NCI-H2081 (cell line): ENCODE results near the gene SPDYE17.
"Not testable (repeated sequence)": the region's sequence is repeated elsewhere in the genome, so short reads cannot be mapped to it uniquely, and the experiment has no call there.

Experiments
- DNase-seq, 2 experiments: peaks; one replicate each; lab custom pipeline; 2025; lab: John Stamatoyannopoulos, UW

Gene SPDYE17

DNA sequence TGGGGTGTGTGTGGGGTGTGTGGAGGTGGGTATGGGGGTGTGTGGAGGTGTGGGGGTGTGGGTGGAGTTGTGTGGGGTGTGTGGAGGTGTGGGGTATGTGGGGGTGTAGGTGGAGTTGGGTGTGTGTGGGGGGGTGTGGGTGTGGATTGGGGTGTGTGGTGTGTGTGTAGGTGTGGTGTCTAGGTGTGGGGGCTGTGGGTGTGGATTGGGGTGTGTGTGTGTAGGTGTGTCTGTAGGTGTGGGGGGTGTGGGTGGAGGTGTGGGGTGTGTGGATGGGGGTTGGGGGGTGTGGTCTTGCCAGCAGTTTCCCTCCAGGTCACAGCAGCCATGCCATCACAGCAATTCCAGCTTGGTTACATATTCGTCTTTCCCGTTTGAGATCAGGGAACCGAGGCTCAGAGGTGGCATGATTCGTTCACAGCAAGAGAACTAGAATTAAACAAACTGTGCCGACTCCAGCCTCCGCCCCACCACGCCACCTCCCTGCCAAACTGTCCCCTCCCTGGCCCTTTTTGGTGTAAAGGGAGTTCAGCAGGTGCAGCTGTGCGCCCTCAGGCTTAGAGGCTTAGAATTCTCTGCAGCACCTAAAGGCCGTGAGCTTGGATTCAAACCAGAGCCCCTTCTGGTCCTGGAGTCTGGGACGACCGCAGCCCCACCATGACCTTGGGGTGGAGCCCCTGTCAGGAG lies 33.3 kb downstream of the SPDYE17 start:
- peak in 1 of 2 experiments; percentile 33 for DNase-seq

DNA sequence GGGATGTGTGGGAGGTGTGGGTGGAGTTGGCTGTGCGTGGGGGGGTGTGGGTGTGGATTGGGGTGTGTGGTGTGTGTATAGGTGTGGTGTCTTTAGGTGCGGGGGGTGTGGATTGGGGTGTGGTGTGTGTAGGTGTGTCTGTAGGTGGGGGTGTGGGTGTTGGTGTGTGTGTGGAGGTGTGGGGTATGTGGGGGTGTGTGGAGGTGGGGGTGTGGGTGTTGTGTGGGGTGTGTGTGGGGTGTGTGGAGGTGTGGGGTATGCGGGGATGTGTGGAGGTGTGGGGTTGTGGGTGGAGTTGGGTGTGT lies 33.9 kb downstream of the SPDYE17 start:
- DNase-seq, result no peak

DNA sequence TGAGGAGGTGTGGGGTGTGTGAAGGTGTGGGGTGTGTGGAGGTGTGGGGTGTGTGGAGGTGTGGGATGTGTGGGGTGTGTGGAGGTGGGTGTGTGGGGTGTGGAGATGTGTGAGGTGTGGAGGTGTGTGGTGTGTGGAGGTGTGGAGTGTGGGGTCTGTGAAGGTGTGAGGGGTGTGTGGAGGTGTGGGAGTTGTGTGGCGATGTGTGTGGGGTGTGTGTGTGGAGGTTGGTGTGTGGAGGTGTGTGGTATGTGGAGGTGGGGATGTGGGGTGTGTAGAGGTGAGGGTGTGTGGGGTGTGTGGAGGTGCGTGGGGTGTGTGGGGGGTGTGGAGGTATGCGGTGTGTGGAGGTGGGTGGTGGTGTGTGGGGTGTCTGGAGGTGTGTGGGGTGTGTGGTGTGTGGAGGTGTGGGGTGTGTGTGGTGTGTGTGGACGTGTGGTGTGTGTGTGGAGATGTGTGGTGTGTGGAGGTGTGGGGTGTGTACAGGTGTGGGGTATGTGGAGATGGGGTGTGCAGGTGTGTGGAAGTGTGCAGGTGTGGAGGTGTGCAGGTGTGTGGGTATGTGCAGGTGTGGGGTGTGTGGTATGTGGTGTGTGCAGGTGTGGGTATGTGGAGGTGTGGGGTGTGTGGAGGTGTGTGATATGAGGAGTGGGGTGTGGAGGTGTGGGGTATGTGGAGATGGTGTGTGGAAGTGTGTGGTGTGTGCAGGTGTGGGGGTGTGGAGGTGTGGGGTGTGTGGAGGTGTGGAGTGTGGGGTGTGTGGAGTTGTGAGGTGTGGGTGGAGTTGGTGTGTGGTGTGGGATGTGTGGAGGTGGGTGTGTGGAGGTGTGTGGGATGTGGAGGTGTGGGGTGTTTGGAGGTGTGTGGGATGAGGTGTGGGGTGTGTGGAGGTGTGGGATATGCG lies 34.5 kb downstream of the SPDYE17 start:
- no peak for DNase-seq

DNA sequence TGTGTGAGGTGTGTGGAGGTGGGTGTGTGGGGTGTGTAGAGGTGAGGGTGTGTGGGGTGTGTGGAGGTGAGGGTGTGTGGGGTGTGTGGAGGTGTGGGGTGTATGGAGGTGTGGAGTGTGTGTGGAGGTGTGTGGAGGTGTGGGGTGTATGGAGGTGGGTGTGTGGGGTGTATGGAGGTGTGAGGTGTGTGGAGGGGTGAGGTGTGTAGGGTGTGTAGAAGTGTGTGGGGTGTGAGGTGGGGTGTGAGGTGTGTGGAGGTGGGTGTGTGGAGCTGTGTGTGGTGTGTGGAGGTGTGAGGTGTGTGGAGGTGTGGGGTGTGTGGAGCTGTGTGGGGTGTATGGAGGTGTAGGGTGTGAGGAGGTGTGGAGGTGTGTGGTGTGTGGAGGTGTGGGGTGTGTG lies 35.2 kb downstream of the SPDYE17 start:
- not testable (repeated sequence) for DNase-seq

DNA sequence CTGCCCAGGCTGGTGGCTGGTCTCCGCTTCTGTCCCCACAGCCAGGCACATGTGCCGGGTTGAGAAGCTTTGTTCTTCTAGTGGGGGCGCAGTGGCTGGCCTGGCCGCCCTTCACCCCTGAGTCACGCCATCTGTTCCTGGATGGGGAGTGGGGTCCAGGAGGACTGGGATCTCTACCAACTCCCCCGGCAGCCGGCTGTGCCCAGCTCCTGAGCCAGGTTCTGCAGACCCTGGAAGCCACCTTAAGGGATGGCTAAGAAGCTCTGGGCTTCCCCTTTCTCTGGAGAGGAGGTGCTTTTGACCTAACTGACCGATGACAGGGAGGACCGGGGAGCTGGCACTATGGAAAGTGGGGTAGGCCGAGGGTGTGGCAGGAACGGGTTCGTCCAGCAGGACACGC lies 37.9 kb downstream of the SPDYE17 start:
- DNase-seq, result not testable (repeated sequence)

DNA sequence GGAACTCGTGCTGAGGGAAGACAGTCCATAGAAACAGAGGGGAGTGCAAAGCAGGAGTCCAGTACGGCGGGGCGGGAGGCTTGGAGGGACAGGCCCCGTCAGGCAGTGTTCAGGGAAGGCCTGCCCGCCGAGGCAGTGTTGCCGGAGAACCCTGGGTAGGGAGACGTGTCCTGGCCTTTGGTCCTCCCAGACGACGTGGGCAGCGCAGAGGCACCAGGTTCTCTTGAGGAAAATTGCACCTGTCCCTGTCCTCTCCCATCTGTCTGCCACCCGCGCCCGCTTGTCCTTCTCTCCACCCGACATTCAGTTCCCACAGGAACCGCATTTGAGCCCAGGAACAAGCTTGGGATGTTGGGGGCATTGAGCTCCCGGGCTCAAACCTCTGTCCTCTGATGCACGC lies 38.3 kb downstream of the SPDYE17 start:
- DNase-seq, result not testable (repeated sequence)

DNA sequence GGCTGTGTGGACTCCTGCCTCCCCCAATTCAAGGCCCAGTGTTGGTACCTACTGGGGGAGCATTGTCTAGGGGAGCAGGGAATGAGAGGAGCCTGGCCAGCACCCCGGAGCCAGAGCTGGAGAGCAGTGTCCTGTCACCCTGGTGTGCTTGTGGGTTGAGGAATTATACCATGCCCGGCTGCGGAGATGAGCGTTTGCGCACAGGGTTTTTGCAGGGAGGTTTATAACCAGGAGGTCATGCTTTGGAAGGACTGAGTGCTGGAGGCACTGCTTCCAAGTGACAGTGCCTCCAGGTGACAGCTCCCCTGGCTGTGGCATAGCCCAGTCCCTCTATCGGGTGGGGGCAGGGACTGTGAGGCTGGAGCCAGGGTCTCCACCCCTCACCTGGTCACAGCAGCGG lies 39.3 kb downstream of the SPDYE17 start:
- DNase-seq, result not testable (repeated sequence)

DNA sequence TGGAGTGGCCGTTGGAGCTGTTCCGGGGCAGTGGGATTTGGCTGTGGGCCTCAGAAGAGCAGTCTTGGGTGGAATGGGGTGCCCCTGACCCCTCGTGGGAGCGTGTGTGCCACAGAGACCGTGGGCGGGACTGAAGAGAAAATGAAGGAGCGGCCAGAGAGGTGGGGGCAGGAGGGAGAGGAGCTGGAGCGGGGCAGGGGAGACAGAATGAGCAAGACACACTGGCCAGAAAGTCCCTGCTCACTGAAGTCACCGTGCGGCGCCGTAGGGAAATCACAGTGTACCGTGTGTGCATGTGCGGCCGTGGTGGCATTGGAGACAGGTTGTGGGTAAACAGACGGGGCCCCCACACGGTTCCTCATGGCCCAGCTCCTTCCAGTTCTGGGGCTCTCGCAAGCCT lies 40.0 kb downstream of the SPDYE17 start:
- not testable (repeated sequence) for DNase-seq

DNA sequence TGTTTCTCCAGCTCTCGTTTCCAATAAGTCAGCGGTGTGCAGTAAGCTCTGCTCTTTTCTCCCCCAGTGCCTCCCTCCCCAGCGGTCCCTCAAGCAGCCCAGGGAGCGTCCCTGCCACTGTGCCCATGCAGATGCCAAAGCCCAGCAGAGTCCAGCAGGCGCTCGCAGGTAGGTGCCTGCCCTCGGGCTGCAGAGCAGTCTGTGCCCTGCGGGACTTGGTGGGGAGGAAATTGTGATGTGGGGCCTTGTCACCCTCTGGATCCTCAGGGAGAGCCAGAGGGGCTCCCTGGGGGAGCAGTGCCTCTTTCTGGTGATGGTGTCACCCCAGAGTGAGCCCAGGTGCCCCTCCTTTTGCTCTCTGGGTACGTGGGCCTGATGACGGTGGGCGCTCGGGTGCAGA lies 42.0 kb downstream of the SPDYE17 start:
- not testable (repeated sequence) for DNase-seq

DNA sequence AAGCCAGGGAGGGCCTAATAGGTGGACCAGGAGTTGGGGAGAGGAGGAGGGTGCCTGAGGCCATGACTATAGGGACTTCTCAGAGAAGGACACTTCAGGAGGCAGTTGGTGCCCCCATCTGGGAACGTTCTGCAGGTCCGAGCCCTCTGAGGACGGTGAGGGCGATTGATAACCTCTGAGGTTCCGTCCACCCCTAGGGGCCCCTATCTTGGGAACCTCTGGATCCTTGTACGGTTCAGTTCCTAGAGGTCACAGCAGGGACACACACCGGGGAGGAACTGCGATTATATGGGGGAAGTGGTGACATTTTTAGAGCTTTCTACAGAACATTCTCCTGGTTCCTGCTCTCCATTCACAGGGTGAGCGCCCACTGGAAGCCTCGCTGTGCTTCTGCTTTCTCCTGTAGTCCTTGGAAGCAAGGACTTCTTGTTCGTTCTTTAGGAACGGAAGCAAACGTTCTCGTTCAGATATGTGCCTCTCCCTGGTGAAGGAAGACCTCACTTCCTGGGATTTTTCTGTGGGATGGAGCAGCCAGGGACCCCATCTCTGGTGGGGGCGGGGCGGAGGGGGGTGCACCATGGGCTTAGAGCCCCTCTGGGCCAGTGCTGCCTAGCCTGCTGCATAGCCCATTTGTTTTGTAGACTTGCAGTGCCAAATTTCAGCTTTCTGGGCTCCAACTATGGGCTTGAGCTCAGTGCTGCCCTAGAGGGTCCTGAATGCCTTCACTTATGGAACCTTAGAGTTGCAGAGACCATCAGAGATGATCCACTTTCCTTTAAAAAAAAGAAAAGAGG lies 46.0 kb downstream of the SPDYE17 start:
- not testable (repeated sequence) for DNase-seq

DNA sequence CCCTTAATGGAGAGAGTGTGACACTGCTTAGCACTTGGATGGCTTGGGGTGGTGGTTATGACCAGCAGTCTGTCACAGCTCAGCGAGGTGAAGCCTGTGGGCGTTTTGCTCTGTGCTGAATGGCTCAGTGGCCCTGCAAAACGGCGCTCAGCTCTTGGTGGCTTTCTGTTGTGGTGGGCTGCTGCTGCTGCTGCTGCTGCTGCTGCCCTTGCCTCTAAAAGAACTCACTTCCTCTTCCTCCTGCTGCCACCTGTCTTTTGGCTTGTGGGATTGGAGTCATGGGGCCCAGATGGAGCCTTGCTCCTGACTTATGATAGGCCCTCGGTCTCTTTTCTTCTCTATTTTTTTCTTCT lies 47.4 kb downstream of the SPDYE17 start:
- not testable (repeated sequence) for DNase-seq

DNA sequence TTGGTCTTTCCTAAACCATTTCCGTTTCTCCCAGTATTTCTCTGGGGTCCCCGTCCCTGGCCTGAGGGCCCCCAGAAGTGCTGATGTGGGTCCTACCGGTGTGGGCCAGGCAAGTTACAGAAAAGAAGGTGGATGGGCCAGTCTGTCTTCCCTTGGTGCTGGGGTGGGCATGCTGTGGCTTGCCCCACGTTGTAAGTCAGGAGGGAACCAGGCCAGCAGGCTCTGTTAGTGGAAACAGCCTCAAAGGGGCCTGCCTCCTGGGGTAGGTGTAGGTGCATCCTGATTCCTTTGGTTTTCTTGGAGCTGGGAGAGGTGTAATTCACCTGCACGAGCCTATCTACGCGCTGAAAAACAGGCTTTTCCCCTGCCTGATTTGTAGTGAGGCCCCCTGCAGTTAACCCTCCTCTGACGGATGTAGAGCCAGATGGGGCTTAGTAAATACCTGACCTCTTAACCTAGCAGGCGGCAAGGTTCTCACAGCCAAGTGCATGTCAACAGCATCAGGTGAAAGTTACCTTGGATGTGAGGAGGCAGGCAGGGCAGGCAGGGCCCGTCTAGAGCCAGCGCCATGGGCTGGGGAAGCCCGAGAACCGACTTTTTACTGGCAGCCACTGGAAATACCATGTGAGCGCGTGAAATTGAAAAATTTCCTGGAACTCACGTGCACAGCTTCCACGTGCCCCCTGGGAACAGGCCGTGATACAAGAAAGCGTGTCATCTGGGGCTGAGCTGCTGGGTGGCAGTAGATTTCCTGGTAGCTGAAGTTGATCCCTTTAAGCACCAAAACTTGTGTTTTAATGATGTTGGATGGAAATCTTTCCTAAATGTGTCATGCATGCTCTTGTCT lies 48.0 kb downstream of the SPDYE17 start:
- DNase-seq, result not testable (repeated sequence)

DNA sequence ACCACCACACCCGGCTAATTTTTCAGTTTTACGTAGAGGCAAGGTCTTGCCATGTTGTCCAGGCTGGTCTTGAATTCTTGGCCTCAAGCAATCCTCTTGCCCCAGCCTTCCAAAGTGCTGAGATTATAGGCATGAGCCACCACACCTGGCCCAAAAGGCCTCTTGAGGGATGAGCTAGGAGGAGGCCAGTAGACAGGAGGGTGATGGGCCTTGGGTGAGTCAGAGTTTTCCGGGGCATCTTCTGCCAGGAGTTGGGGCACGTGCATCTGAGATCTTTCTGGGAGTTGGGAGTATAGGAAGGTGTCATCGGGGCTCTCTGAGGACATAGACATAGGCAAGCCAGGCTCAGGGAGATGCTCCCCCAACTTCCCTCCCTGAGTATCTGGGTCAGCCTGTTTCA lies 48.8 kb downstream of the SPDYE17 start:
- not testable (repeated sequence) for DNase-seq

DNA sequence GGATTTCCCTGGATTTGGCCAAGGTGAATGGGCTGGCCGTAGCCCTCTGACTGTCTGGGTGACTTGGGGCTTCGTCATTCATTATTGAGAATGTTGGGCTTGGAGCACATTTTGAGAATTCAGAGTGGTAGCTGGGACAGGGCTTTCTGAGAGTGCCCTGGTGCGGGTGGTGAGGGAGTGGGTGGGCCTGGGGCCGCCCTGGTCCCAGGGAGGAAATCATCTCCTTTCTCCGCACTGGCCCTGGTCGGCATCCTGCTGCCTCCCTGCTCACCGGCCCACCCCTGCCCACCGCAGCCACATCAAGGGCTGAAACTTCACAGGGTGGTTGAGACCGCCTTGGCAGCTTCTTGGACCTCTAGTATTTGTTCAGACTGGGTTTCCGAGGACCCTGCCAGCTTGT lies 49.7 kb downstream of the SPDYE17 start:
- not testable (repeated sequence) for DNase-seq

DNA sequence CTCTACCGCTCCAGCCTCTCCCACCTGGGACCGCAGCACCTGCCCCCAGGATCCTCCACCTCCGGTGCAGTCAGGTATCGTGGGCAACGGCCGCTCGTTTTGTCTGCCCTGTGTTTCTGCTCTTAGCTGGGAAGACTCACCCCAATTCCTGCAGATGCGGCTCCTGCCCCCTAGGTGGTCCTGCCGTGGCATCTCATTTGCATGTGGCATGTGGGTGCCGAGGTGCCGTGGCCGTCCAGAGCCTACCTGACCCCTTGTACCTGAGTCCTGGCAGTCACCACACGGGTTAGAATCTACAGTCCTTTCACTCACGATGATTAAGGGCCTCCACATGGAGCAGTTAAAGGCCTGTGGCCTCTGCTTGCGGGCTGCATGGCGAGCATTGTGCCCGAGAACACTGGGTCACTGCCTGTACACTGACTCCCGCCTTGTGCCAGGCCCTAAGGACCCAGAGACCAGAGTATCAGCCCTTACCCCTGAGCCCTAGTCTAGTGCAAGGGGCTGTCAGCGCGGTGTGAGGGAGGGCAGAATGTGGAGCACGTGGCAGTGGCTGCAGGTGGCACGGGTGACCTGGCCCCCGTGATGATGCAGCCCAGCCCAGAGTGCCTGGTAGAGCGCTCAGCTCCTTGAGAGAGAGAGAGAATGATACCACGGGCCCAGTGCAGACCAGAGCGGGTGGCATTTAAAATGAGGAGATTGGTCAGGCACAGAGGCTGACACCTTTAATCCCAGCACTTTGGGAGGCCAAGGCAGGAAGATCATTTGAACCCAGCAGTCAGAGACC lies 50.8 kb downstream of the SPDYE17 start:
- DNase-seq, result not testable (repeated sequence)

DNA sequence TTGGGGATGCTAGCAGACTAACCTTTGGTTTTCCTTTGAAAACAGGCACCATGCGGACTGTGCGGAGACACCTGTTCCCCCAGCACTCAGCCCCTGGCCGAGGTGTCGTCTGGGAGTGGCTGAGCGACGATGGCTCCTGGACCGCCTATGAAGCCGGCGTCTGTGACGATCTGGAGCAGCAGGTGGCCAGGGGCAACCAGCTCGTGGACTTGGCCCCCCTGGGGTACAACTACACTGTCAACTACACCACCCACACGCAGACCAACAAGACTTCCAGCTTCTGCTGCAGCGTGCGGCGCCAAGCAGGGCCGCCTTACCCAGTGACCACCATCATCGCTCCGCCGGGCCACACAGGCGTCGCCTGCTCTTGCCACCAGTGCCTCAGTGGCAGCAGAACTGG lies 51.6 kb downstream of the SPDYE17 start:
- not testable (repeated sequence) for DNase-seq

DNA sequence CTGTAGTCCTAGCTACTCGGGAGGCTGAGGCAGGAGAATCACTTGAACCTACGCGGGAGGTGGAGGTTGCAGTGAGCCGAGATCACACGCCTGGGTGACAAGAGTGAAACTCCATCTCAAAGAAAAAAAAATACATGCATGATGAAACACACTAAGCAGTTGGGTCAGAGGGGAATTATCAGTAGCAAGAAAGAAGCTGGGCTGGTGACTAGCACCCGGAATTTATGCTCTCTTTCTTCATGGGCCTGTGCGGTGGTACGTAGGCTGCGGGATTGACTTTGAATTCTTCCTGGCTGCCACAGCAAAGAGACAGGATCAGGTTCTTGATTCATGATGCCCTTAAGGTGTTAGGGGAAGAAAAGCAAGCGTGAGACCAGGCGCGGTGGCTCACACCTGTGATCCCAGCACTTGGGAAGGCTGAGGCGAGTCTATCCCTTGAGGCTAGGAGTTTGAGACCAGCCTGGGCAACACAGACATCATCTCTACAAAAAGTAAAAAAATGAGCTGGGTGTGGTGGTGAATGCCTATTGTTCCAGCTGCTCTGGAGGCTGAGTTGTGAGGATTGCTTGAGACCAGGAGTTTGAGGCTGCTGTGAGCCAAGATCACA lies 54.3 kb downstream of the SPDYE17 start:
- DNase-seq, result not testable (repeated sequence)

DNA sequence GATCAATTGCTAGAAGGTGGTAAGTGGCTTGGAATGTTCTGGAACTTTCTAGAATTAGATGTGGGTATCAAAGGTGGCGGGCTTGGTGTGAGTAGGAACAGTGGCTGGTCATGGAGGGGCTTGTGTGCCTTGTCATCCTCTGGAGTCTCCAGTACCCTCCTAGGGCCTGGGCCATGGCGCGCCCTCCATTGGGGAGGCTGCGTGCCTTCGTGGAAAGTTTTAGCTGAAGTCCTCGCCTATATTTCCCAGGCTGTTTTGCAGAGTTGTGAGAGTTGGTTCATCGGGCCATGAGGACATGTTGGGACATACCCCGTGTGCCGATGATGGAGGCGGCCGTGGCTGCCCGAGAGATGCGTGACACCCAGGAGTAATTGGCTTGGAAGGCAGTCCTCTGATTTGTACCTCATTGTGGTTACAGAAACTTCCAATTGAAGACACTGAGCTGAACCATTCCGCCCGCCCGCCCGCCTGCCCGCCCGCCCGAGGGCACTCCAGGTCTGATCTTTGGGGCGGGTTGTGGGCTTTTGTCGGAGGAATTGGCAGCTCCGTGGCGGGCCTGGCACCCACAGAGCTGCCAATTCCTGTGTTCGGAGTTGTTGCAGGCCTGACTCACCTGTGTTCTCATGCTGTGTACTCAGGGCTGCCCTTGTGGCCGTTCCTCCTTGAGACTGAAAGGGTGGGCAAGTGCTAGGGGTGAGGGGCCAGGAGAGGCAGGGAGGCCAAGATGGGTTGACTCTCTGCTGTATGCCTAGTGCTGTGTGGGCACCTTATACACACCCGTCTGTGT lies 57.2 kb downstream of the SPDYE17 start:
- DNase-seq, result not testable (repeated sequence)

DNA sequence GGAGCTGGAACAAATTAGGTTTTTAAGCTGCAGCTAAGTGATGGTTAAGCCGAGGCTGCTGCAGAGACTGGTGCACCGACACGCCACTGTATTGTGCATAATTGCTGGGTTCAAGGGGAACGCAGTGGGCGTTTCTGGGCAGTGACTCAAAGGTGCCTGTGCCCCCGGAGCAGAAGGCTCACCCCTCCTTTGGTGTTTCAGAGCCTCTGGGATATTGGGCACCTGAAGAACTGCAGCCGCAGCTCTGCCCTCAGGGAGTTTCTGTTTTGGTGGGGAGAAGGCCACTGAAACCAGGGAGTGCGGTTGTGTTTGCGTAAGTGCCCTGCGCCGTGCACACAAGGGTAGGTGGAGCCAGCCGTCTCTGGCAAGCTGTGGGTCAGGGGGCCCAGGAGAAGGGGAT lies 57.8 kb downstream of the SPDYE17 start:
- DNase-seq, result not testable (repeated sequence)

DNA sequence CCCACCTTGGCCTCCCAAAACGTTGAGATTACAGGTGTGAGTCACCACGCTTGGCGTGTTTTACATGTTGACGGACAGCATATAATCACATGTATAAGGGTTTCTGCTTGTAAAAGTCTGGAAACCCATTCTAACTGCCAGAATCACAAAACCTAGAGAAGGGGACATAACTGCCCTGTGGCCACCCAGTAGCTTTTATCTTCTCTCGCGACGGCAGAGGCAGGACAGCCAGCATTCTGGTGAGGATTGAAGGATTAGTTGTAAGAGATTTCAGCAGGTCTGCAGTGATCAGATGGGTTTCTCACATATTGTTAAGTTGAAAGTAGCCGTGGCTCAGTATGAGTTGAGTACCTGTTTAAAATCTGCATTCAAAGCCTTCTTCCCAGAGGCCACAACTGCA lies 59.8 kb downstream of the SPDYE17 start:
- not testable (repeated sequence) for DNase-seq
